ENCODE data around the gene CCDC194.
"Not testable (repeated sequence)": the region's sequence is repeated elsewhere in the genome, so short reads cannot be mapped to it uniquely, and the experiment has no call there.

The CCDC194 gene

GRCh38 chr19:17378271-17378670 lies 15.7 kb downstream of the CCDC194 start:
- no peak for DNase-seq (ENCODE audit: extremely low read depth in 1 of 2, low read depth in 1 of 2)

- DNase-seq (ENCODE audit: extremely low read depth in 1 of 2, low read depth in 1 of 2), result no peak
These were observed 16.9 kb downstream of the CCDC194 start, which contains the start of gene PLVAP for GRCh38 chr19:17376935-17377600. TSS of gene PLVAP (minus strand) at chr19:17377342. CDS start at chr19:17377288, 54 bp downstream.

- DNase-seq (ENCODE audit: extremely low read depth in 1 of 2, low read depth in 1 of 2), result no peak
These were observed 23.9 kb downstream of the CCDC194 start for GRCh38 chr19:17370026-17370587.

- no peak for DNase-seq (ENCODE audit: extremely low read depth in 1 of 2, low read depth in 1 of 2)
These were observed 28.6 kb downstream of the CCDC194 start for GRCh38 chr19:17365361-17365760.

GRCh38 chr19:17363852-17364605 lies 30.0 kb downstream of the CCDC194 start:
- not testable (repeated sequence) for DNase-seq (ENCODE audit: extremely low read depth in 1 of 2, low read depth in 1 of 2)

- no peak for DNase-seq (ENCODE audit: extremely low read depth in 1 of 2, low read depth in 1 of 2)
These were observed 33.8 kb downstream of the CCDC194 start for GRCh38 chr19:17359905-17360800.

GRCh38 chr19:17358395-17358794 lies 35.6 kb downstream of the CCDC194 start:
- no peak for DNase-seq (ENCODE audit: extremely low read depth in 1 of 2, low read depth in 1 of 2)

GRCh38 chr19:17357724-17358123 lies 36.3 kb downstream of the CCDC194 start:
- no peak for DNase-seq (ENCODE audit: extremely low read depth in 1 of 2, low read depth in 1 of 2)

GRCh38 chr19:17357078-17357666 lies 36.8 kb downstream of the CCDC194 start:
- DNase-seq (ENCODE audit: extremely low read depth in 1 of 2, low read depth in 1 of 2), result no peak

GRCh38 chr19:17353386-17353785 lies 40.6 kb downstream of the CCDC194 start:
- no peak for DNase-seq (ENCODE audit: extremely low read depth in 1 of 2, low read depth in 1 of 2)

GRCh38 chr19:17352608-17353280 lies 41.3 kb downstream of the CCDC194 start:
- no peak for DNase-seq (ENCODE audit: extremely low read depth in 1 of 2, low read depth in 1 of 2)

- DNase-seq (ENCODE audit: extremely low read depth in 1 of 2, low read depth in 1 of 2), result no peak
These were observed 42.1 kb downstream of the CCDC194 start for GRCh38 chr19:17351815-17352435.

GRCh38 chr19:17348700-17349099 lies 45.3 kb downstream of the CCDC194 start:
- DNase-seq (ENCODE audit: extremely low read depth in 1 of 2, low read depth in 1 of 2), result no peak

GRCh38 chr19:17347877-17348276 lies 46.1 kb downstream of the CCDC194 start:
- DNase-seq (ENCODE audit: extremely low read depth in 1 of 2, low read depth in 1 of 2), result no peak

- DNase-seq (ENCODE audit: extremely low read depth in 1 of 2, low read depth in 1 of 2), result no peak
These were observed 46.6 kb downstream of the CCDC194 start for GRCh38 chr19:17347361-17347760.

- DNase-seq (ENCODE audit: extremely low read depth in 1 of 2, low read depth in 1 of 2), result peak; percentile 34 to 60
These were observed 47.8 kb downstream of the CCDC194 start for GRCh38 chr19:17346109-17346671.

- no peak for DNase-seq (ENCODE audit: extremely low read depth in 1 of 2, low read depth in 1 of 2)
These were observed 52.2 kb downstream of the CCDC194 start for GRCh38 chr19:17341845-17342244.

GRCh38 chr19:17341386-17341785 lies 52.6 kb downstream of the CCDC194 start:
- DNase-seq (ENCODE audit: extremely low read depth in 1 of 2, low read depth in 1 of 2), result no peak

- no peak for DNase-seq (ENCODE audit: extremely low read depth in 1 of 2, low read depth in 1 of 2)
These were observed 53.1 kb downstream of the CCDC194 start for GRCh38 chr19:17340871-17341357.
